Airway epithelial cell (primary cell): ENCODE results near the gene OR5AU1. TPM values are rescaled to one million over a fixed set of nuclear protein-coding genes. Genes with fewer than 3 reads are reported as not detected.

Source experiments
- total RNA-seq: library from RNA; depleted of rRNA; stranded (reverse); fragments of >200 nt; gene quantifications from 2 replicates; pipeline ENCODE4 v1.2.3, GENCODE V29; 2015

The OR5AU1 gene
- total RNA-seq, result not detected in 2 replicates

DNA sequence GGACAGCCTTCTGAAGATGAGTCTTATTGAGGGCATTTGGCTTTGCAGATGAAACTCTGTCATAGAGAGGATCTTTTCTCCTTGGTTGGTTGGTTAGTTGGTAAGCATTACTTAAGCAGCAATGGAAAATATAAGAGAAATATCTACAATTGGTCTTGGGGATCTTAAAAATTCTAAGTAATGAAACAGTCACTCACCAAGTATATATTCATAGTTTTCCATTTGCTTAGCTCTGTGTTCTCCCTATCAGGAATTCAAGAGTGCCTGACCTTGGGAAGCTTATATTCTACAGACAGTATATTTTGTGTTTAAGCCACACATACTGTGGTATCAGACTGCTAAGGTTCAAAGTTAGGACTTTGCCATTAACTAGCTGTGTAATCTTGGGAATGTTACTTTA, at the start of gene OR5AU1:
Gene OR5AU1, minus strand, starts transcription at position 101 of the 400 bp plus-strand sequence. CDS start 191 bp downstream, outside the sequence.

Other genes with a start within 250 kb of the OR5AU1 start
- not detected in 2 replicates for gene RNASE2, start 200.6 kb downstream of the OR5AU1 start, total RNA-seq
- 36.6 and 60.7 TPM in 2 replicates for gene METTL17, start 166.1 kb downstream of the OR5AU1 start, total RNA-seq
- 8.2 and 10.4 TPM in 2 replicates for gene SLC39A2, start 156.8 kb downstream of the OR5AU1 start, total RNA-seq
- 28.0 and 32.5 TPM in 2 replicates for gene NDRG2, start 131.0 kb downstream of the OR5AU1 start, total RNA-seq
- gene TPPP2, start 125.8 kb downstream of the OR5AU1 start, total RNA-seq, result not detected in 2 replicates
- not detected in 2 replicates for gene RNASE13, start 121.3 kb downstream of the OR5AU1 start, total RNA-seq
- gene RNASE7, start 113.7 kb downstream of the OR5AU1 start, total RNA-seq, result 1.1 and 2.2 TPM in 2 replicates
- gene RNASE8, start 98.2 kb downstream of the OR5AU1 start, total RNA-seq, result not detected in 2 replicates
- gene ARHGEF40, start 85.8 kb downstream of the OR5AU1 start, total RNA-seq, result 11.6 and 12.0 TPM in 2 replicates
- 34.0 and 48.0 TPM in 2 replicates for gene ZNF219, start 57.4 kb downstream of the OR5AU1 start, total RNA-seq
- gene TMEM253, start 55.0 kb downstream of the OR5AU1 start, total RNA-seq, result 0.09 and 0.49 TPM in 2 replicates
- gene HNRNPC, start 113.4 kb upstream of the OR5AU1 start, total RNA-seq, result 741 and 791 TPM in 2 replicates
- not detected in 2 replicates for gene RPGRIP1, start 124.0 kb upstream of the OR5AU1 start, total RNA-seq
- gene SUPT16H, start 228.0 kb upstream of the OR5AU1 start, total RNA-seq, result 56.3 and 69.7 TPM in 2 replicates